GM12864 (cell line): ENCODE results near the gene PSMB5.

Experiments
- DNase-seq: peaks from one replicate; pipeline ENCODE4 v3.0.0-alpha.2; 2011; ENCODE audit warnings: low read depth
- H3K4me3 ChIP-seq: 2 replicates; pipeline ENCODE4 v1.5.1; 2011; ENCODE audit warnings: mild to moderate bottlenecking, low read depth, low read length, control low read depth
- TF ChIP-seq, protein P1 (sequence below): IDR thresholded peaks from 2 replicates; pipeline ENCODE4 v1.5.1; 2011; ENCODE audit warnings: low read depth, mild to moderate bottlenecking, moderate library complexity, low read length, control low read depth, inconsistent platforms; ENCODE audit errors: missing control alignments

The PSMB5 gene

GRCh38 chr14:23043145-23043544 is 8.4 kb upstream of the PSMB5 start:
- TF ChIP-seq, protein P1, sequence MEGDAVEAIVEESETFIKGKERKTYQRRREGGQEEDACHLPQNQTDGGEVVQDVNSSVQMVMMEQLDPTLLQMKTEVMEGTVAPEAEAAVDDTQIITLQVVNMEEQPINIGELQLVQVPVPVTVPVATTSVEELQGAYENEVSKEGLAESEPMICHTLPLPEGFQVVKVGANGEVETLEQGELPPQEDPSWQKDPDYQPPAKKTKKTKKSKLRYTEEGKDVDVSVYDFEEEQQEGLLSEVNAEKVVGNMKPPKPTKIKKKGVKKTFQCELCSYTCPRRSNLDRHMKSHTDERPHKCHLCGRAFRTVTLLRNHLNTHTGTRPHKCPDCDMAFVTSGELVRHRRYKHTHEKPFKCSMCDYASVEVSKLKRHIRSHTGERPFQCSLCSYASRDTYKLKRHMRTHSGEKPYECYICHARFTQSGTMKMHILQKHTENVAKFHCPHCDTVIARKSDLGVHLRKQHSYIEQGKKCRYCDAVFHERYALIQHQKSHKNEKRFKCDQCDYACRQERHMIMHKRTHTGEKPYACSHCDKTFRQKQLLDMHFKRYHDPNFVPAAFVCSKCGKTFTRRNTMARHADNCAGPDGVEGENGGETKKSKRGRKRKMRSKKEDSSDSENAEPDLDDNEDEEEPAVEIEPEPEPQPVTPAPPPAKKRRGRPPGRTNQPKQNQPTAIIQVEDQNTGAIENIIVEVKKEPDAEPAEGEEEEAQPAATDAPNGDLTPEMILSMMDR, result no peak
- no peak for DNase-seq

GRCh38 chr14:23042162-23042965 is 7.7 kb upstream of the PSMB5 start, which contains the start of gene PSMB11:
PSMB11 (plus strand) TSS chr14:23042212; CDS start chr14:23042226, 14 bp downstream.
- H3K4me3 ChIP-seq, result no peak within 1 kb of the TSS
- TF ChIP-seq, protein P1, result no peak

More at GRCh38 chr14:23043145-23043544, 8.4 kb upstream of the PSMB5 start:
- H3K4me3 ChIP-seq, result no peak overlapping the region

GRCh38 chr14:23041729-23042128 is 7.0 kb upstream of the PSMB5 start:
- TF ChIP-seq, protein P1, result no peak
- DNase-seq, result no peak

More at GRCh38 chr14:23042162-23042965, 7.7 kb upstream of the PSMB5 start, which contains the start of gene PSMB11:
- no peak for DNase-seq

DNA sequence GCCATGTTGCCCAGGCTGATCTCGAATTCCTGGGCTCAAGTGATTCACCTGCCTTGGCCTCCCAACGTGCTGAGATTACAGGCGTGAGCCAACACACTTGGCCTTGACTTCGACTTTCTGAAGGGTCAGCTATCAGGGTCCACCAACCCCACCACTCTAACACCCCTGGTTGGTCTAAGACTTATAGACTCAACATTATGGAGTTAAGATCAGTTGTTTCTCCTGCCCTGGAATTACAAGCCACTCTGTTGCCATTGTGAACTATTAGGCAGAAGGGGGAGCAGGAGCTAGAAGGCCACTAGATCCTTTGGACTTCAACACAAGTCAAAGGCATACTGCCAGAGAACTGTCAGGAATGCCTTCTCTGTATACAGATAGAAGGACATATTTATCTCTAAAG is 5.4 kb upstream of the PSMB5 start:
- no peak overlapping the region for H3K4me3 ChIP-seq
- DNase-seq, result no peak
- TF ChIP-seq, protein P1, result no peak

More at GRCh38 chr14:23041729-23042128, 7.0 kb upstream of the PSMB5 start:
- no peak overlapping the region for H3K4me3 ChIP-seq

DNA sequence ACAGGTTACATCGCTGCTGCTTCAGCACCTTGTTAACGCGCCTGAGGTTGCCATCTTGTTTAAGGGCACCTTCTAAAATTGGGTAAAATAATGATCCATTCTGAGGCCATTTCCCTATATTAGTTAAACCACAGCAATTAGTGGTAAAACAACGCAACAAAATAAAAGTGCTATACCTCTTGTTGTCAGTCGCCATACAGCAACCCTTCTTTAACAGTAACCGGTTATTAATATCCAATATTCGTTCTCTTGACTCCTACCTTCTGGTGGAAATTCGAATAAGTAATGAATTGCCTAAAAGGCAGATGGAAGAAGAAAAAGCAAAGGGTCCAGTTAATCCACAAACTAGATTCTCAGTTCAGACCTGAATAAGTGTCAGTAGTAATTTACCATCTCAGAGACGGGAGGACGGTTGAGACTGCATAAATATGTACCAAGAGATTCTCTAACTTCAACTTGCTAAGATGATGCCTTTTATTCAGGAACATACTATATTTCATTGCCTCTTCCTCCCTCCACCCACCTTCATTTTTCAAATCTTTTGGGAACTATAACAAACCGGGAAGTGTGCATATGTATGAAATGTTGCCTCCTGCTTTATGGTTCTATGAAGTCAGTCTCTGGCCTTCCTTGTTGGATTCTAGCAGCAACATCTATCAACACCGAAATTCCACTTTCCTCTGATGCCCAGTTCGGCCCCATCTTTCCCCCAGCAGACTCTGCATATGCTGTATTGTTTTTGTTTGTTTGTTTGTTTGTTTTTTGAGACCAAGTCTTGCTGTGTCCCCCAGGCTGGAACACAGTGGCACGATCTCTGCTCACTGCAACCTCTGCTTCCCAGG is 824 bp upstream of the PSMB5 start:
- DNase-seq, result no peak
- TF ChIP-seq, protein P1, result no peak
- H3K4me3 ChIP-seq, result peak overlapping the region; percentile 77

- TF ChIP-seq, protein P1, result no peak
- H3K4me3 ChIP-seq, result peak overlapping the region; percentile 77
- no peak for DNase-seq
Measured at GRCh38 chr14:23033801-23034497, 751 bp downstream of the PSMB5 start.
